NCI-H1694 treated with DMSO at 0.1 percent for 48 hours (cell line): ENCODE data around the gene ITGA2.
A peak's percentile ranks its signal among the peaks of the same experiment; 100 is the strongest.

Source experiments
- DNase-seq: peaks from one replicate; lab custom pipeline; 2025; lab: John Stamatoyannopoulos, UW

The ITGA2 gene

DNA sequence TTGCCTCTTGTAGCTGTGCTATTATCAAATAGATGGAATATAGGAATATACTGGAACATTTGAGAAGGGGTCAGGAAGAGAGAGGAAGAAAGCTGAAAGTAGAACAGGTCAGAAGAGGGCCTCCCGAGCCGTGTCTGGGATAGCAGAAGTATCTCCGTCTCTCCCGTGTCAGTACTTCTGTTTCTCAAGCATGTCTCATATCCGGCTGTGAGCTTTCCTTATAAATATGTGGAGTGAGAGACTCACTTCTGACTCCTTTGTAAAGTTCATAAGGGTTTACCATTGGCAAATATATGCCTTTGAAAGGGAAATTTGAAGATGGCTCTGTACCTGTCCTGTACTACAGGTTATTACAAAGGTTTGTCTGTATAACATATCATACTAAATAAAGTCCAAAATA is 70.1 kb downstream of the ITGA2 start:
- DNase-seq = no peak

DNA sequence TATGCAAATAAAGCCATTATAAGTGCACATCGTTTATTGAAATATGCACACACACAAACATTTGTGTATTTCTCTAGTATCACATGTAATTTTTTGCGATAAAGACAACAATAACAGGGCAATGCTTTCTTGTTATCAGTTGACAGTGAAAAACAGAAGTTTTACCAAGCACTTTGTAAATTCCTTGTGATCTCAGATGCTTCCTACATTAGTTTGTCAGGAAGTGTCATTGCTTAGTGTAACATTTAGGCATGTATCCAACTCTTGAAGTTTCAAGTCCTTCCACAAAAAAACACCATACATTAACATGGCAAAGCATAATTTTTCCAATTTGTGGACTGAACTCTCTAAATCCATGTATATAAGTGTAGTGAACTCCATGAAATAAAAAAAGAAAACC is 74.0 kb downstream of the ITGA2 start:
- DNase-seq = no peak

DNA sequence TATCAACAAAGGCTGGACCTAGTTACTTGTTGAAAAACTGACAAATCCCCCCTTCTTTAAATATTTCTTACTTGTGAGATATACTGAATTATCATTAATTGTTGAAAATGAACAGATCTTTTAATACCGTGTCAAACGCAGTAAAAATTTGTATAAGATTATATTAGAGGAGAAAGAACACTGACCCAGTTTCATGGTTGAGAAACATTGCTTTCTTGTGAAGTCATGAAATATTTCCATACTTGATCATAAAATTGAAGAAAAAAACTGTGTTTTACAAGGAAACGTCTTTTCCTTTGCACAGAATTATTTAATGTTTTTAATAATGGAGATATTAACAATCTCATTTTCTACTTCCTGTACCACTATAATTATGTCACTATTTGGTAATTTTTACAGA is 74.6 kb downstream of the ITGA2 start:
- DNase-seq = no peak

DNA sequence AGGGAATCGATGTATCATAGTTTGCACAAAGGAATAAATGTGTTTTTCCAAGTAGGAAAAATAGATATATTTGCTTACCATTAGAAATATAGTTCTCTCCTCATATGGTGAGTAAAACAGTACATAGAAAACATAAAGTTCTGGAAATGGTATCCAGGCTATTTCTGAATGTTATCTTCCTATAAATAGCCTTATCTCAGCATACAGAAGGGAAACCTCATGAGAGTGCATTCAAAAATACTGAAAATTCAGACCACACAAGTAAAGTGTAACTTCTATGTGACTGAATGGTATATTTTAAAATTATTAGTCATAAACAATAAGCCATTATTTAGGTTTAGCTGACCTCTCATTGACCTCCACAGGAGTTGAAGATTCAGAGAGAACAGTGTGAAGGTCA is 76.9 kb downstream of the ITGA2 start:
- DNase-seq = no peak

DNA sequence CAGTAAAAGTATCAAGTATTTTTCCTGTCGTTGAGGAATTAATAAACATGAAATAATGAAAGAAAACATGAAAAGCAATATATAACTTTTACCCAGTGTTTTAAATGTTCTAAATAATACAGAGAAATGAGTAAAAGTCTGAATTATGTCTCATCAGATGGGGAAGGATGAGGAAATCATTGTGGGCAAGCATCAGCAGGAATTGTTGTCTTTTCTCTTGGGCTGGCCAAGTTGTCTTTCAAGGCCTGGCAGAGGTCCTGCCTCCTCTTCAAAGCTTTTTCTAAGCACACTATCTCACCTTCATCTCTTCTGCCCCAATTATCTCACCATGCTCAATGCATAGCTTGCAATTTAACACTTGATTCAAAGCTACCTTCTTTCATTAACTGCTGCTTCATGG is 78.5 kb downstream of the ITGA2 start:
- no peak for DNase-seq

DNA sequence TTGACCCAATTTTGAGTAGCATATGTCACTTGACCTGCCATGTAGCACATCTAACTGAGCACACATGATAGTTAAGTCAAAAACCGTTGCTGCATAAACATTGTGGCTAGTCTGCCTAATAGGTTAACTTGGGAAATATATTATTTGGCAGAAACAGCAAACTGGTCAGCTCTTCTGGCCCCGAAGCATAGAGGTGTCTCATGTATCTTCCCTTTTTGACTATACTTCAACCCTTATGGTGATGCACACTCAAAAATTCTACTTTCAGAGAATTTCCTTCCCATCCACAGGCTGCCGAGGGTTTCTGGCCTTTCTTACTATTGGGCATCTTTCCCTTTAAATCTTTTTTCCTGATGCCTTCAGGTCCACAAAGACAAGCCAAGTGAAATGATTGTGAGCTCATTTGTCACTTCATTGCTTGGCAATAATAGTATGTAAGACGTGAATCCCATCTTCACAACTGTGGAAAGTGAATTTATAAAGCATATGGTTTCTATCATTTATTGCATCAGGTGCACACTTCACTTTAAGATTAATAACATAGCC is 79.2 kb downstream of the ITGA2 start:
- DNase-seq = no peak

DNA sequence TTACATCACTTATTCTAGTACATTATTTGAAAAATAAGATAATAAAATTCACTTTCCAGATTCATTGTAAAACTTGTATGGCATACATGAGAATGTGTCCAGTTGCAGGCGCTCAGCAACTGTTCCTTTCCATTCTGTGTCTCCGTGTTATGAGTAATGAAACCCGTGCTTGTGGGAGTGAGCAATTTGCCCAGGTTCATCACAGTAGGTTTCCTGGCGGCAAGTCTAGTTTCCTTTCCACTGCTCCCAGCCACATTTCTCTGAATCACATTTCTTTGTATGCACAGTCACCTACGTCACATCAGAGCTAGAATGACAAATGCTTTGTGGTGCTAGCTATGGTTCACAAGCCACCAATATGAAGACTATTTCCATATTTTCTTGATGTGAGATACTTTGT is 80.5 kb downstream of the ITGA2 start:
- DNase-seq = no peak

DNA sequence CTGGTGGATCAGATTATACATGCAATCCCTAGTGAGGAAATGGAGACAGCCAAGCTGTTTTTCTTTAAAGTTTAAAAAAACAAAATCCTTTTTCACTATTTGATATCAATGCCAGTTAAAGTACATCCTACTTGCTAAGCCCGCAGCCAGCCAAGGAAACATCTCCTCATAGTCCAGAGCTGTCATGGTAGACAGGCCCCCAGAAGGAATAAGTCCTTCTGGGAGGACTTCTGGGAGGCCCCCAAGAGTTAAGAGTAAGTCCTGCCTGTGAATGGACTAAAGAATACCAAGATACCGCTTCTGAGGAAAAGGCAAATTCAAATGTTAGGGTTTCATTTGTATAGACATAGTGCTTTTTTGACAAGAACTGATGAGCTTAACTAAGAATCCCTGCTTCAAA is 82.1 kb downstream of the ITGA2 start:
- no peak for DNase-seq

DNA sequence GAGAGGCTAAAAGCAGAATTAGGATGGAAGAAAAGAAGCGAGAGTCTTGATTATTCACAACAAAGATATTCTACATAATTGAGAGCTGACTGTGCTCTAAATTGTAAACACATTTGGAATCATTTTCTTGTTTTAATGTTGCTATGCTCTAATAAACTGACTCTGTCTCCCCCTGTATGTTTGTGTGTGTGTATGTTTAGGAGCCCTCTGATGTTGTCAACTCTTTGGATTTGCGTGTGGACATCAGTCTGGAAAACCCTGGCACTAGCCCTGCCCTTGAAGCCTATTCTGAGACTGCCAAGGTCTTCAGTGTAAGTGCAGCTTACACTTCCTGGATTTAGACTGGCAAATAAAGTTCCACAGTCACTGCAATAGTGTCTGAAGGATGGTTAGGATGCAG is 82.6 kb downstream of the ITGA2 start:
- no peak for DNase-seq

DNA sequence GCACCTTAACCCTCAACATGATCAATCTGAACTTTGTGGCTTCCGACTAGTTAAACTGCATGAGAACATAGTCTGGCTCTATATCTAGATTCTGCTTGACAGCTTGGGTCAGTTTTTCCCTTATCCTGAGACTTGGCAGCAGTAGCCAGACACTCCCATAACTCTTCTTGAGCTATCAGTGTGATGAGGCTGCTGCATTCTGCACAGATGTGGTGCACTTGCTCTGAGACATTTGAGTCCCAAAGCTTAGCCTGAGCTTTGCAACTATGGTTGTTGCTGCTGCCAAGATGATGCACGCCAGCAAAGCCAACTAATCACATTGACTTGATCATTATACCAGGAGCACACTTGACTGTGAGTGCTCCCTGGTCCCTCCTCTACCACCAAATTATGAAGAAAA is 84.2 kb downstream of the ITGA2 start:
- no peak for DNase-seq

DNA sequence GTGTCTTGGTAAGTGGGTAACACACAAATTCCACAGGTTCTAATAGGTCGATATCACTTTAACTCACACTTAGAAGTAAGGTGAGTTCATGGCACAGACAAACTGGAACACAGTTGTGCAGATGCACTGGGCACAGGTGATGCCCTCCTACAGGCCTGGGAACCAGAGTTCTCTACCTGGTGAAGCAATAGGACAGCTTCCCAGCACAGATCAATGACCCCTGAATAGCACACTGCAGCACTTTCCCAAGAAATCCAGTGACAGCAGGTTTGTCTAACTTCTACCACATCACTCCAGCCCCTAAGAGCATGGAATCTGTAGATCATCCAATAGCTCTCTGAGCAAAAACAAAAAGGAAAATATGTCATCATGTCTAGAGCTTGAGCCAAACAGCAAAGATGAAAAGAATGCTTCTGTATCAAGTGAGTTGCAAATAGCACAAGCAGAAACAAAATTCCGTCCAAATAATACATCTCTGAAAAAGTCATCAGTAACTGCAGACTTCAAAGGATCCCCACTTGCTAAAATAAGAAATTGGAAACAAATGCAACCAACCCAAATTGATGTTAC is 86.9 kb downstream of the ITGA2 start:
- DNase-seq = no peak

DNA sequence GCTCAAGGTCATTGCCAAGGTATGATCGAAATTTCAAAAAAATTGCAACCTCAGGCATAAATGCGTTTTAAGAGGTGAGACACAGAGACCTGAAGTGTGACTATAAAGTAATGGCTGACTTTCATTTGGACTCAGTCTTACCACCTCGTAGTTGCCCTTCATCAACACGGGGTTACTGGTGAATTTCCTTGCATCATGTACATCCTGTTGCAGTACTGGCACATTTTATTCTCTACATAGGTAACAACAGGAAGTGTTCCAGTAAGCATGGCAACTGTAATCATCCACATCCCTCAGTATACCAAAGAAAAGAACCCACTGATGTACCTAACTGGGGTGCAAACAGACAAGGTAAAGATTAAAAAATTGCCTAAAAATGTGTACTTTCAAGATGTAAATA is 91.1 kb downstream of the ITGA2 start:
- peak; percentile 60 for DNase-seq

DNA sequence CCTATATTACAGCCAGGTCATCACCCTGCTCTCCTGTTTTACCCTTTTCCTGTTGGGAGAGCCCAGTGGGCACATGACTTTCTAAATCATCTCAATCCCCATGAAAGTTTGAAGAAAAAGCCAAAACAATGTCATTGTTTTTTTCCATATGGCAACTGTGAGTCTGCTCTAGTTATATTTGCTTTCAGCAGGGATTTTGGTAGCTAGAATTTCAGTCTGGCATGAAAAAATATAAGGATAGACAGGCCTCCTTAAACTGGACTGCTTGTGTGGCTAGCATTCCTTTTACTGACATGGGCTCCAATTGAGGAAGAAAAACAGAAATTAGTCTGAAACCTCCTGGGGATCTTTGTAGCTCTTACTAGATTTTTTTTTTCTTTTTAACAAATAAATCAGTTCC is 94.8 kb downstream of the ITGA2 start:
- DNase-seq = no peak

DNA sequence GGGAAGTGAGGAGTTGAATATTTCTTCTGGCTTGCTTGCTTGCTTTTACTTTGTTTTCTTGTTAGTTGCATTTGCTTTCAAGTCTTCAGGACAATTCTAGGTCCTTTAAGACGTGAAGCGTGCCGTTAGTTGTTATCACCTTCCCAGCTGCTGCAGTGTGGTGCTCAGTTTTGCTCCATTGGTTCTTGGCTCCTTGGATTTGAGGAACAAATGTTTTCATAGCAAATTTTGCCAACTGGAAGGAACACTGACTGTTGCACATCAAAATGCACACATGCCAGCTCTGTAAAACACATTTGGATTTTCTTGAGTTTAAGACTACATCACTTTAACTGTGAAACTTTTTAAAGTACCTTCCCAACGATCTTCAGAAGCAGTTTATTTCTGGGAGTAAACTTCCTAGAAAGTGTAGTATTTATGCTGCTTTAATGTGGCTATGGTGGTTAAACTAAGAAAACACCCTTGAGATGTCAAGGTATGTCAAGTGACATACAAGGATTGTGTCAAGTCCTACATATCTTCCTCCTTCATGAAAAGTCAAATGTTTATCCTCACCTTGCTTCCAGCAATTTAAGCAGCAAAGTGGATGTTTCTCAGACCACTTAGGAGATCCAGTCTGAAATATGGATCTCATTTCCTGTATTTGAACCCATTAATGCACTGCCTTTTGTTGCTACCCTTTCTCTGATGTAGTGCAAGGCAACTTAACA is 95.5 kb downstream of the ITGA2 start:
- DNase-seq = no peak

DNA sequence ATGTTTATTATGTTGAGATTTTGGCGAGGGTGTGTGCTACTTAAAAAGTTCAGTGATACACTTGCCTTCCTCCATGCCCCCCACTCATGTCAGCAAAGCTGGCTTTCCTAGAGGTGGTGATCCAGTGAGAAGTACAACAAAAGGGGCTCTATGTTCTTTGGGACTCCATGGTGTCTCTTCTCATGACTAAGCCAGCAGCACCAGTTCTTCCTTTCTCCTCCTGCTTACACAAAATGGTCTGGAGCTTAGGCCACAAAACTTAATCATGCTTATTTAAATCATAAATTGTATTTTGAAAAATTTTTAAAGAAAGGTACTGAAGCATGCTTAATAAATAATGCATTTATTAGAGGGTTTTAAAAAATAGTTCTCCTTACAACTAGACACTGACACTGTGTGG is 98.0 kb downstream of the ITGA2 start:
- no peak for DNase-seq

DNA sequence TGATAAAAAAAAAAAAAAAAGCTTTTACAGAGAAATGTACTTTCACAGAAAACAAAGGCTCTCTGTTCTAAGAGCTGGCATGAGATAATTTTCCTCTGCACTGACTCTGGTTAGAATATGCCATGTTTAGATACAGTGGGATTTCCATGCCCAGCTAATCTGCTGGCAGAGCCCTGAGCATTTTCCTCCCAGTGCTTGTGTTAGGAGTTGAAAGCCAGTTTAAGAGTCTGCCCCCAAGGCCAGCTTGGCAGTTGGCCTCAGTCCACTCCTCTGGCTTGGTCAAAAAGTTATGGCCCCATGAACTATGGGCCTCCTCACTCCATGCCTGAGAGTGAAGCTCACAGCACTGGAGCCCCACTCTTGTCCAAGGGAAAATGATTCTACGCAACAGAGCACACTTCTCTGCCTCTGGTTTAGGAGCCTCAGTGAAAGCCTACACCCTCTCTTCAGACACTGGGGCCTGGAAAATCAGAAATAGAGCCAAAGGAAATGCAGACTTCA is 98.5 kb downstream of the ITGA2 start:
- no peak for DNase-seq

DNA sequence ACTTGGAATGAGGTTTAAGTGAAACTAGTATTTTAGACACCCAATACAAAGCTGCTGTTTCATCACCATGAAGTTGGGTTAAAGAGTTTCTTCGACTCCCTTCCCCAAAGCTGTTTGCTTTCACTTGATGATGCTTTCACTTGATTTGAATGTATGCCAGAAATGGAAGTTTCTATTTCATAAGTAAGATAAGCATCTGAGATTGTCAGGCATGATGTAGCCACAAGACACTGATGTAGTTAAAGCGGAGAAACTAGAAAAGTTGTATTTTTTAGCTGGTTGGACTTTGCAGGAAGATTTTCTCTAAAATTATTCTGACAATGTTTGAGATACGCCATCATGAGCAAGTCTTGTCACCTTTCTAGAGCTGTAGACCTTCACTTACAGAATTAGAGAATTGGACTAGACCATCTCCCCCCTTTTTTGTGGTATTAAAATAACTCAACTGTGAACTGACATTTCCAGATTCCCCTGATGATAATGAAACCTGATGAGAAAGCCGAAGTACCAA is 100.4 kb downstream of the ITGA2 start:
- DNase-seq = no peak

DNA sequence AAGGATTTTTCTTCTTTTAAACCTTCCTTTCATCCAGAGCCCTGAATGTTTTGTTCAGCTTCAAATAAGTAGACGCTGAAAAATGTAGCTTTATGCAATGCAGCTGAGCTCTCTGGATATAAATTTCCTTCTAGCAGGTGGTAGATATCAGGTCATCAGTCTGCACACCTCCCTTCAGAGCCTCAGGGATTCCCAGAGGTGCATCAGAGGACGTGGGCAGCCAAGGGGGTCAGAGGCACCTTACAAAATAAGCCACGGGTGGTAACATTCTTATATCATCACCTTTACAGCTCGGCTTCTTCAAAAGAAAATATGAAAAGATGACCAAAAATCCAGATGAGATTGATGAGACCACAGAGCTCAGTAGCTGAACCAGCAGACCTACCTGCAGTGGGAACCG is 101.1 kb downstream of the ITGA2 start:
- no peak for DNase-seq

DNA sequence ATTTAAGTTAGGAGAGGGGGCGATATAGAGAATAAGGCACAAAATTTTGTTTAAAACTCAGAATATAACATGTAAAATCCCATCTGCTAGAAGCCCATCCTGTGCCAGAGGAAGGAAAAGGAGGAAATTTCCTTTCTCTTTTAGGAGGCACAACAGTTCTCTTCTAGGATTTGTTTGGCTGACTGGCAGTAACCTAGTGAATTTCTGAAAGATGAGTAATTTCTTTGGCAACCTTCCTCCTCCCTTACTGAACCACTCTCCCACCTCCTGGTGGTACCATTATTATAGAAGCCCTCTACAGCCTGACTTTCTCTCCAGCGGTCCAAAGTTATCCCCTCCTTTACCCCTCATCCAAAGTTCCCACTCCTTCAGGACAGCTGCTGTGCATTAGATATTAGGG is 102.1 kb downstream of the ITGA2 start:
- no peak for DNase-seq

DNA sequence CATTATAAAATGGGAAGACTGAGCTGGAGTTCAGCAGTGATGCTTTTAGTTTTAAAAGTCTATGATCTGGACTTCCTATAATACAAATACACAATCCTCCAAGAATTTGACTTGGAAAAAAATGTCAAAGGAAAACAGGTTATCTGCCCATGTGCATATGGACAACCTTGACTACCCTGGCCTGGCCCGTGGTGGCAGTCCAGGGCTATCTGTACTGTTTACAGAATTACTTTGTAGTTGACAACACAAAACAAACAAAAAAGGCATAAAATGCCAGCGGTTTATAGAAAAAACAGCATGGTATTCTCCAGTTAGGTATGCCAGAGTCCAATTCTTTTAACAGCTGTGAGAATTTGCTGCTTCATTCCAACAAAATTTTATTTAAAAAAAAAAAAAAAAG is 103.1 kb downstream of the ITGA2 start:
- DNase-seq = no peak

DNA sequence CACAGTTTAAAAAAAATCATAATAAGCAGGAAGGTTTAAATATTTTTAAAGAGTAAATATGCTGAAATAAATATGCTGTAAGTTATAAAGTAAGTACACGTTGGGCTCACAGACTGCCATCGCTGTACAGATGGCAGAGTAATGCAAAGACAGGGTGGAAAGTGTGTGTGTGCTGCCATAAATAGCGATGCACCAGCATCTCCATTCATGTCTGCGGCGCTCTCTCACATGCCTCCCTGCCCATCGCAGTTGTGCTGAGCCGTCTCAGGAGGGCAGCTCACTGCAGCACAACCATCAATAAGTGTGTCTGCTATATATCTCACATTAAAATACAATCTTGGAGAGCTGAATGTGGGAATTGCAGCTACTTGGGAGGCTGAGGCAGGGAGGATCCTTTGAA is 106.1 kb downstream of the ITGA2 start:
- peak; percentile 9 for DNase-seq

DNA sequence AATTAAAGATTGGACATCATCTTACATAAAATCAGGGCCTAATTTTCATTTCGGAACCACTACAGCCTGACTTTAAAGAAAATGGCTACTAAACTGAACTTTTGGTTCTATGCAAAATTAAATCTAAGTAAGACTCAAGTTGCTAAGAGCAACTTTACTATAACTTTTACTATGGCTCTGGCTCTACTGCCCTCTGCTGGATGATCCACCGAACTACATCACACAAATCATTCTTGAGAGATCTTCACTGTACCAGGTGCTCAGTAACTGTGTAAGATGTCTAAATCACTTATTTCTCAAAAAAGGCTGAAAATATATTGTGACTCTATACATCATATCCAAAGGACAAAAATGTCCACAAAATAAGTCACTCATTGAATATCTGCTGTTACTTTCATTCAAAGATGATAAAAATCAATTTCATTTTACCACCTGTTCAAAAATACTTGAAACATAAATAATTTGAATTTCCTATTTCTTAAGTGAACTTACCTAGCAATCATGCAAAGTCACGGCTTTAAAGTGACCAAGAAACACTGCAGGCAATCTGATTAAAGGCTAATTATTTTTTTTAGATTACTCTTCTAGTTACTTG is 106.9 kb downstream of the ITGA2 start:
- DNase-seq = peak; percentile 35

DNA sequence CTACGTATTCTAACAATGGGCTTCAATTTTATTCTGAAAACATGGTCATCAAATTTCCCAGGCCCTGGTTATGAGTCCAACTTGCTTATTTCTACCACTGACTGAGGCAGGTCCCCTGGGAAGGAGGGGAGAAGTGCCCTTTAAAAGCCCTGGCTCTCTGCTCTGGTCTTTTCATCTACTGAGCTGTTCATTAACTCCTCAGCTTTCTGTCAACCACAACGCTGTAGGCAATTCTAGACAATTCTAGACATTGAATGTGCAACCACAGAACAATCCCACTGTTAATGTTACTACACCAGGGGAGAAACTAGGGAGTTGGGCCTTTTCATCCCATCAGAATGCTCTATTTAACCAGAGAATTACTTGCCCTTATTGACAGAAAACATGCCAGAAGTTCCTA is 110.4 kb downstream of the ITGA2 start:
- DNase-seq = no peak
